SIG-M5 (cell line): ENCODE results near the gene ANKRD23.

Source experiments
- DNase-seq: peaks from one replicate; lab custom pipeline; 2025; lab: John Stamatoyannopoulos, UW

Gene ANKRD23

DNA sequence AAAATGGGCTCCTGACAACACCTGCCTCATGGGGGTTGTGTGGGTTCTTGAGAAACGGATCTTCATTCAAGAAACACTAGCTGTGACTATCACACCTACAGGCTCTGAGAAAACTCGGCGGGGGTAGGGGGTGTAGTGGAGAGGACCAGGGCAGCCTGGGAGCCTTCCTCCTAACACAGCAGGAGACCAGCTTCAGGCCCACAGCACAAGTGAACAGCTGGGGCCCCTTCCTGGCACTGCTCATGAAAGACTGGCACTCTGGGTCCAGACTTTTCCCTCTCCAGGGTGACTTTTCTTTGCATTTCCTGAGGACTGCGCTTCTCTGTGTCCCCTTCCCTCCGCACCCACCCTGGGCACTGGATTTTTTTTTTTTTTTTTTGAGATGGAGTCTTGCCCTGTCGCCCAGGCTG lies 33.2 kb upstream of the ANKRD23 start:
- no peak for DNase-seq

DNA sequence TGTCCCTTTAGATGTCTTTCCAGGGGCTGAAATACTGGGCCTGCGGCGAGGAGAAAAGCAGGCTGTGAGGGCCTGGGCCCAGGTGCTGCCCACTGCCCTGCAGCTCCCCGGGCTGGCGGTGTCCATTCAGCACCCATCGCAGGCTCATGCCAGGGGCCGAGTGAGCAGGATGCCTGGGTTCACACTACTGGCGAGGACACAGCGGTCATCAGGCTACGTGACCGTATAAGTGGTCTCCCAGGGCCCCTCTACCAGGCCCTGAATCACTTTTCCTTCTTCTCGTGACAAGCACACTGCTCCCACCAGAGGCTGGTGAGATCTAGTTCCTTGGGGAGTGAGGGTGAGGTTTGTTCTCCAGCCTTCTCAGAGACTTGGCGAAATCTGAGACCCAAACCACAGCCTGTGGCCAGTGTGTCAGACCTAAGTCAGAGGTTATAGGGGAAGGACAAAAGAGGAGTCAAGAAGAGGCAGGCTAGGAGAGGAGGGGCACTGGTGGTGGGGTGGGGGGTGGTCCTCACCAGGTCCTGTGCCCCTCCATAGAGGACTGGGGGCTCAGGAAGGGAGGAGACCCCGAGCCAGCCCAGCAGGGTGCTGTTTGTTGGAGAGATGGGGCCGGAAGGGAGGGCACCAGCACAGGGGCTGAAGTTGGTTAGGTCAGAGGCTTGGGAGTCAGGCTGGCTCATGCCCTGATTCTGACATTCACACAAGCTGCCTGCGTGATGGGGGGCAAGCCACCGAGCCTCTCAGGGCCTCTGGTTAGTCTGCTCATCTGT lies 32.6 kb upstream of the ANKRD23 start:
- no peak for DNase-seq

DNA sequence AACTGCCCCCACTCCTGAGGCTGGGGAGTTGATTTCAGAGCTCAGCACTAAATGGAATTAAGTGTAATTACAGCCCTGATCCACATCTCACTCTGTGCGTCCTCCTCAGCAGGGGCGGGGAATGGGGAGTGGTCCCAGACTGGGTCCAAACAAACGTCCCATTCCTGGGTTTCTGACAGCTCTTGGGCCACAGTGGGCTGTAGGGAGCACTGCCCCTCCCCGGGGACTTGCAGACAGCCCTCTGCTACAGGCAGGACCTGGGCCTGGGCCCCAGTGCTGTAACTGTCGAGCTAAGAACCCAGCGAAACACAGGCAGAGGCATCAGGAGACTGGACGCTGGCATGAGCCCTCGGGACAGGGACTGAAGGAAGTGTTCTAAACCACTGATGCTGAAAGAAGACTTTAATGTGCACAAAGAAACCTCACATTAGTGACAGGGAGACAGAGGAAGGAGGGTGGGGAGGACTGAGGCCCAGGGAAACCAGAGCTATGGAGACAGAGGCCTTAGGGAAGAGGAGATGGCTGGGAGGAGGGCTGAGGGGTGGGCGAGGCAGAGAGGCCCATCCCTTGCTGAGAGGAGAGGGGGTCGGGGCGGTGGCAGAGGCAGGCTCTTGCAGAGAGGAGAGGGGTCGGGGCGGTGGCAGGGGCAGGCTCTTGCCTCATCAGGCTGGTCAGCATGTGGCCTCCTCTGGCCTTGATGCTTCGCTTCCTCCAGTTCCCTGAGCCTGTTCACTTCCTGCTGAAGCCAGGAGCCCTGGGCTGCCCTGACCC lies 31.9 kb upstream of the ANKRD23 start:
- no peak for DNase-seq

DNA sequence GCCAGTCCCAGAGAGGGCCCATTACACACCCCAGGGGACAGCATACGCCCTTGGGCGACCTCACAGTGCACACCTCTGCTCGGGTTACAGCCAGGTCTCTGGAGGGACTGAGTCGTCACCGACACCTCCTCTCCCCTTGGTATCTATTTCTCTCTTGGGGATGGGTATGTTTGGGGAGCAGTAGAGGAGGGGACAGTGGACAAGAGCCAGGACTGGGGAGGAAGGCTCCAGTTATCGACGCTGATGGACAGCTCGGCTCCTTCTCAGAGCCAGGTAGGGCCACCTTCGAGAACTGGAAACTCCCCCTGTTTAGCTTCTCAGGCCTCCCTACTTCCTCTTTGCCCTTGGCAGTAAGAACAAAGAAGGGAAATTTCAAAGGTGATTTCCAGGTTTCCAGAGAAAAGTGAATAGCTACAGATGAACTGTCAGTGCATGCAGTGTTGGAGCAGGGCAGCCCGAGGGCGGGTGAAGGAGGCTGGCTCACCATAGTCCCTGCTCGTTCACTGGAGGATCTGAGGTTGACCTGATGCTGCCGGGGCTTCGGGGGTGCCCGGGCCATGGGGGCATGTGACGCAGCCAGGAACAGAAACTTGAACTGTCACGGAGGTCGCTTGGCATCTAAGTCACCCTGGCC lies 30.5 kb upstream of the ANKRD23 start:
- no peak for DNase-seq

DNA sequence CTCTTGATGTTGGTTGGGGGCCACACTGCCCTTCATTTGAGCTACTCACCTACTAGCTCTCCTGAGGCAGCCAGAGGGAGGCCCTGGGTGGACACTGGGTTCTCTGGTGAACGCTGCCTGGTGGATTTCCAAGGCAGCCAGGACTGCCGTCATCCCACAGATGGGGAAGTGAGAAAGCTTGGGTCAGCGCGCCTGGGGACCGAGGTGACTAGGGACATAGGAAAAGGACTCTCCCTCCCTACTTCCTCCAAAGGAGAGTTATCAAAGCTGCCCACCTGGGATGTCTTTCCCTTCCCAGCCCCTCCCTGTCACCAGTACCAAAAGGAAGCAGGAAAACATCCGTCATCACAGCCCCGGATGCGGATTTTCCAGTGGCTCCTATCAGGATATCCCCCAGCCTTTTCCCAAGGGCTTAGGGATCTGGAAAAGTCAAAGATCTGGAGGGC lies 29.9 kb upstream of the ANKRD23 start:
- no peak for DNase-seq

- no peak for DNase-seq
Measured at GRCh38 chr2:96872591-96873349, 28.9 kb upstream of the ANKRD23 start.

- DNase-seq: no peak
Measured at GRCh38 chr2:96870626-96871255, 26.9 kb upstream of the ANKRD23 start.

DNA sequence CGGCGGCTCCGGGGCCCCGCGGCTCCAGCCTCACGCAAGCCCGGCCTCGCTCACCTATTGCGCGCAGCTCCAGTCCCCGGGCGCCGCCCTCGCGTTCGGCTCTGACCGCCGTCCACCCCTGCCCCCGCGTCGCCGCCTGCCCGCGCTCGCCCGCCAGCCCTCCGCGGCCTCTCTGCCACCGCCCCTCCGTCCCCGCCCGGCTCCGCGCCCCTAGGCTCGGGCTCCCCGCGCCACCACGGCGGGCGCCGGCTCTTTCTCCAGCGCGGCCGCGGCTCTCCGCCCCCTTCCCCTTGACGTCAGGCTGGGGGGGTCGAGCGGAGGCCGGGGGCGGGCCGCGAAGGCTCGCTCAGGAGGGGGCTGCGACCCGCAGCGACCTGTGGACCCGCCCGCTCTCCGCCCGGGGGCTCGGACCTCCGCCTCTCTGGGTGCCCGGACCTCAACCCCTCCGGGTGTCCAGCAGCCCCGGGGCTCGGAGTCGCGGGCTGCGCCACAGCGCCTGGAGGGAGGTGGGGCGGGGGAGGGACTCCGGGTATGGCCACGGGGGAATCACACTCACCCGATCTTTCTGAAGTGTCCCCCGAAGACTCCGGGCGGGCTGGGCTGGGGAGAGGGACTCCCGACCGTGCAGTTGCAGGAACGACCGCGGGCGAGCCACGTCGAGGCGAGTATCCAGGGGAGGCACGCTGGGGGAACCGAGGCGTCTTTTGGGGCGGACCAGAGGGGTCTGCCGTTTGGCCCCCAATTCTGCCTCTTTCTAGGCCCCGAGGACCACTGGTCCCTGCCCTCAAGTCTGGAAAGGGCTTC lies 26.2 kb upstream of the ANKRD23 start, which contains the start of gene SEMA4C:
SEMA4C (minus strand) TSS at position 259 of the 804 bp plus-strand sequence. CDS start 2,194 bp downstream, outside the sequence.
- no peak for DNase-seq

DNA sequence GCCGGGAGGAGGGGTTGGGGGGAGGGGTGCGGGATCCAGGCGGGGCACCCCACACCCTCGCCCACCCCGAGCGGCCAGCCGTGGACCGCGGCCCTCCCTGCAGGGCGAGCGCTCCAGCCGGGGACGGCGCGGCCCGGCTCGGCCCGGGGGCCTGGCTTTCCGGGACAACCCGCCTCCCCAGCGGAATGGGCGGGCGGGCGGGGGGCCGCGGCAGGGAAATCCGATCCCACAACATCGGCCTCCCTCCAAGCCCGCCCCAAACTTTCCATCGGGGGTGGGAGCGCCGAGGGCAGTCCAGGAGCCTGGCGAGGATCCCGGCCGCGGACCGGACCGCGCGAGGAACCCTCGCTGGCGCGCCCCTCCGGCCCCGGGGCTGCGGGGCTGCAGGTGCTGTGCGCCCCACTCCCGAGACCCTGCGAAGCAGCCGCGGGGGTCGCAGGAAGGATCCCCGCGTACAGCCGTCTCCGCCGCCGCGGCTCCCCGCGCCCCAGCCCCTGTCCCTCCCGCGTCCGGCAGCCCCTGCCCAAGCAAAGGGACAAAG lies 25.5 kb upstream of the ANKRD23 start:
- no peak for DNase-seq

- DNase-seq: no peak
Measured at GRCh38 chr2:96868555-96869280, 24.9 kb upstream of the ANKRD23 start.

- no peak for DNase-seq
Measured at GRCh38 chr2:96867756-96868554, 24.1 kb upstream of the ANKRD23 start.

- no peak for DNase-seq
Measured at GRCh38 chr2:96866986-96867755, 23.4 kb upstream of the ANKRD23 start.

- no peak for DNase-seq
Measured at GRCh38 chr2:96866586-96866985, 22.8 kb upstream of the ANKRD23 start.

- no peak for DNase-seq
Measured at GRCh38 chr2:96866149-96866548, 22.3 kb upstream of the ANKRD23 start.

DNA sequence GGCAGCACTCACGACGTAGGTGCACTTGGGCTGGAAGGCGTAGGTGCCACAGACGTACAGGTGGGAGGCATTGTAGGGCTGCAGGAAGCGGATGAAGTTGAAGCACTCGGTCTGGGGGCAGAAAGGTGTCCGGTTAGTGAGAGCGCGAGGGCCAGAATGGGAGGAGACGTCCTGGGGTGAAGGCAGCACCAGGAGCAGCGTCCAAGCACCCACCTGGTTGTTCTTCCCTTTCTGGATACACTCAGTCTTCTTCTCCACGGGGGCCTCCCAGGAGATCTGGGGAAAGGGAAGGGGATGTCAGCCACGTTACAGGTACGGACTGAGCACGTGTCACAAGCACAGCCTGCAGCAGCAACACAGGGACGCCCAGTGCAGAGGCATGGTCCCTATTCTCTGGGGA lies 21.8 kb upstream of the ANKRD23 start:
- DNase-seq: no peak

GRCh38 chr2:96864343-96865091 lies 20.7 kb upstream of the ANKRD23 start:
- no peak for DNase-seq
